Activated CD4-positive, CD25-positive, alpha-beta regulatory T cell treated with anti-CD3 and anti-CD28 coated beads, Interleukin-2, amount 50 U/mL, for 24 hours (primary cell): ENCODE measurements around the gene STX8.

Experiments used
- ATAC-seq, 2 donors: fragments of 150-1000 bp; cut with Tn5 transposase; one replicate each; pipeline ENCODE4 v1.10.0; 2021; ENCODE audit warnings: mild to moderate bottlenecking in 1 of 2, moderate library complexity in 1 of 2

STX8 gene

GRCh38 chr17:9435165-9435564 lies 140.5 kb downstream of the STX8 start:
- no peak for ATAC-seq

- no peak for ATAC-seq
Measured at GRCh38 chr17:9434642-9435057, 141.0 kb downstream of the STX8 start.

GRCh38 chr17:9432934-9433421 lies 142.6 kb downstream of the STX8 start:
- ATAC-seq = no peak

DNA sequence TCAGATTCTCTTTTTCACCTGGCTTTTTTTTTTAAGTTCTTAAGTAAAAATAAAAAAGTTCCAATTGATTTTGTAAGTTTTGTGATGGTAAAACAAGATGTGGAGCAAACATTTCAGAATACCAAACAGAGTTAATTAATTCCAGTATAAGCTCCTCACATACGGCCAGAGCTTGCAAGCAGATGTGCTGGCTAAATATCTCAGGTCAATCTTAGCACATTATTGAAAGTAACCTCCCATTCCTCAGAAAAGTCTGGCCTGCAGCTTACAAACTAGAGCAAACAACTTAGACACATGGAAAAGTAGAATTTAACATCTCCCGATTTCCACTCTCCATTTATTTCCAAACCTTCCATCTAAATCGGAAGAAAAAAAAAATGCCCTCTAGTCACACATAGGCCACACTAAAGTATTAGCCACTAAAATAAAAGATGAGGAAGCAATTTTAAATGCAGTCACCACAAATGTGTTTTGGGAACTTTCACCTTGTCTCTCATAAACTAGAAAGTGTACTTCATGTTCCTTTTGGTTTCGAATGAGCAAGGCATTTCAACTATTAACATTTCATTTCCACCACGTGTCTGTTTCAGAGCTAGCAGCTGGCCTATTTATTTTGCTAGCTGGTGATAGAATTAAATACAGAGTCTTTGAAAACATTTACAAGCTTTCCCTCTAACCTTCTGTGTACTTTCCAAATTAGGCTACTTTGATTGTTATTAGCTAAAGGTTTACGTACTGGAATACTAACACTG lies 143.3 kb downstream of the STX8 start:
- ATAC-seq = no peak

GRCh38 chr17:9431620-9432019 lies 144.0 kb downstream of the STX8 start:
- ATAC-seq = no peak

- ATAC-seq = no peak
Measured at GRCh38 chr17:9427465-9428315, 147.9 kb downstream of the STX8 start.

DNA sequence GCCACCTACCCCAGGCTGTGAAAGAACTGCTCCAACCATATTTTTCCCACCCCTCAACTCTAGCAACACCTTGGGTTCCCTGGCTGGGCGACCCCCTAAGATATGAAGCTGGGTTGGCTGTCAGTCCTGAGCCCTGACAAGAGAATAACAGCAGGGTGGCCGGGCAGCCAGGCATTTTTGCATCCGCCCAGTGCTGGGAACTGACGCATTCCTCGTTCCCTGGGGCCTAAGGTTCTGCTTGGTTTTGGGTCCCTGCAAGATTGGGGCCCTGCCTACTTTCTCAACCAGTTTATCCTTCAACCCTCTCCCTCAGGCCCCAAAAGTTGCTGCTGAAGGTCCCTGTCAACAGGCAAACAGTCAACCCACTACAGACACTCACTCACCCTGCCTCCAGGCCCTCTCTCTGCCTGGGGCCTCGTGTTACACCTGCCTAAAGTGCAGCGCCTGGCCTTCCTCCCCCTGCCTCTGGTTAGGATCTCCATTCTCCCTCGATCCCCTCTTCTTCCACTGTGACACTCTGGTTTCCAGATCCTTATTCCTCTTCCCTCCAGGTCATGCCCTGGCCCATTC lies 151.5 kb downstream of the STX8 start:
- ATAC-seq = no peak

DNA sequence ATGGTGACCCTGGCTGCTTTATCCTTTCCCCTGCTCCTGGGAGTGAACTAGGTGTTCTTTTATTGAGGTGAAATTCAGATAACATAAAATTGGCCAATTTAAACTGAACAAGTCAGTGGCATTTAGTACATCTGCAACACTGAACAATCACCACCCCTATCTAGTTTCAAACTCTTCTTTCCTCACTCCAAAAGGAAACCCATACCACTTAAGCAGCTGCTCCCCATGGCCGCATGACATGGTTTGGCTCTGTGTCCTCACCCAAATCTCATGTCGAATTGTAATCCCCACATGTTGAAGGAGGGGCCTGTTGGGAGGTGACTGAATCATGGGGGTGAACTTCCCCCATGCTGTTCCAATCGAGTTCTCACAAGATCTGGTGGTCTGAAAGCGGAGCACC lies 154.1 kb downstream of the STX8 start:
- ATAC-seq = no peak

DNA sequence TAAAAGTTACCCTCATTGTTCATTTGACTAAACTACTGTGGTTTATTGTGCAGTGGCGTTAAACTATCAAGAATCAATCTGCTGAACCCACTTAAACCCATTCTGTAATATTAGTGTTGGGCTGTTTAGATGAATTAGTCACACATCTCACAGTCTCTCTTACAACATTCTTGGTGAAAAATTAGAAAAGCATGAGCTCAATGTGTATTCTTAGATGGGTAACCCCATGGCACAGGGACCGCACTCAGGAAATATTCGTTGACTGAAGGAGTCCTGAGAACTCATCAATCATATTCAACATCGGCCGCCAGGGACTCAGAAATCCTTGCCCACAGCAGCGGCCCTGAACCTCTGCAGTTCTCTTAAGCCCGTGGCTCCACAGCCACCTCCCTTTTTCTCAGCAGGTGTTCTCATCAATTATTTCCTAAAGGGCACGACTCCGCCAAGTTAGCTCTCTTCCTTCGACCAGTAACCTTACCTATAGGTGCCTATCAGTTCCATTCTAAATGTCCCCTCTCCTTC lies 155.6 kb downstream of the STX8 start:
- ATAC-seq = no peak

GRCh38 chr17:9414471-9414870 lies 161.1 kb downstream of the STX8 start:
- ATAC-seq = no peak

- no peak for ATAC-seq
Measured at GRCh38 chr17:9410737-9411136, 164.9 kb downstream of the STX8 start.

GRCh38 chr17:9410301-9410700 lies 165.3 kb downstream of the STX8 start:
- ATAC-seq = no peak

DNA sequence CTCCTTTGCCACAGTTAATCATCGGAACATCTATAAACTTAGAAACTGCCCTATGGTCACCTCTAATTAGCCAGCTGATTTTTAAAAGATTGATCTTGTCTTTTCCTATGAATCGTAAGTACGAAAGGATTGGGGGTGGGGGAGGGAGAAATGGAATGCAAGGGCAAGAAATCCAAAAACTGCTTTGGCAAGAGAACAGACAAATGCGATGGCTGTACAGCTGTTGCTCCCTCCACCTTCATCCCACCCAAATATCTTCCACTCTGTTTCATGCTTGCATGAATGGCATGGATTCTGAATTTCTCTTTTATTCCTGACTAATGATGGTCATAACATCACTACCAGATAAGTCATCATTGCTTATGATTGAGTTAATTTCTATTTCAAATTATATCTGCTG lies 165.7 kb downstream of the STX8 start:
- ATAC-seq = no peak

DNA sequence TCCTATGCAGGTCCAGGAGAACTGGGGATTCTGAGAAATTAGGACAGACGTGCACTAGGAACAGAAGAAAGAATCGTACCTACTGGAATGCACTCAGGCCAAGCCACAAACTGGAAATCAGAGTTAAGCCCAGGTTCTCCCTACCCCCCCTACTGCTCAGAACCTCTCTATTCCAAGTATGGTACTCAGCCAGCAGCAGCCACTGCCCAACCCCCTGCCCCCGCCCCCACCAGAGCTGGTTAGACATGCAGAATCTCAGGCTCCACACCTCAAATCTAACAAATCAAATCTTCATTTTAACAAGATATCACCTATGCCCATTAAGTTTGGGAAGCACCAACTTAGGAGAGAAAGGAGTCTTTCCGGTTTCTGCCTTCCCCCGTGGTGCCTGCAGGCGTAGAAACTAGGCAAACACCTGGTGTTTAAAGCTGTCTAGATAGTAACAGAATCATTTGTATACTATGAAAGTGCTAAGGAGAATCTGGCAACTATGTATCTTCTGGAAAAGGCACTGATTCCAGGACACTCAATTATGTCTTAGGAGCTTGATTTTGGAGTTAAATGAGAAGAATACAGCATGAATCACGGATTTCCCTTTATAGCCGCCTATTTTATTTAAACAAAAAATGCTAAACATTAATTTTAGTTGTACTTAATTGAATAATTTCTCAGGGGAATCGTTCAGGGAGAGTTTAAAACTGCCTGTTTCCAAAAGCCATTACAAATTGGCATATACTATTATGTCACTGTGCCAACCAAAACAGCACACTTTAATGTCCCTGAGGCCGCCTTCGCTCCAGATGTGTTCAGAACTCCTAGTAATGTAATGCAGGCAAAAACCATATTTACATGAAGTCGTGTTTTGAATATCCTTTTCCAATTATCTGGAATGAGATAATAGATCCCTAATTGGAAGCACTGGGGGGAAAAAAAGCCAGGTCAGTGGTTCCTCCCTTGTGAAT lies 166.5 kb downstream of the STX8 start:
- no peak for ATAC-seq

- ATAC-seq = no peak
Measured at GRCh38 chr17:9408381-9408780, 167.2 kb downstream of the STX8 start.

DNA sequence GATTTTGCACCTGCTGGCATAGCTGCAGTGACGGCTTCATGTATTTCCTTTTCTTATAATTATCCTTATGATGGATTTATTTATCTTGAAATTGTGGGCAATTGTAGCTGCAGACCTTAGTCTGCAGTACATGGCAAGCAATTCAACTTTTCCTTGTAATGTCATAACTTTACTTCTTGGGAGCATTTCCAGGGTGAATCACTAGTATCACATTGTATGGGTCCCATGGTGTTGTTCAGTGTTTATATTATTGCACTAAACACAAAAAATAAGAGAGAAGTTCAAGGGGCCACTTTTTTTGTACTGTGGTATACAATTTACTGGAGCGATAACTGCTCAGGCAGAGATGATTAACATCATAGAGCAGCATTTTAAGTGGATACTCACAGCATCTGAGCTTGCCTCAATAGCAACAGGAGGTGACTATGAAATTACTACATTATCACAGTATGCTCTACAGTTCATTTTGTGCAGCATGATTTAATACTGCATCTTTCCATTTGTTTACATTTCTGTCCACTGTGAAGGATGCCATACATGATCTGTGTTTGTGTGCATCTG lies 169.5 kb downstream of the STX8 start:
- ATAC-seq = no peak

DNA sequence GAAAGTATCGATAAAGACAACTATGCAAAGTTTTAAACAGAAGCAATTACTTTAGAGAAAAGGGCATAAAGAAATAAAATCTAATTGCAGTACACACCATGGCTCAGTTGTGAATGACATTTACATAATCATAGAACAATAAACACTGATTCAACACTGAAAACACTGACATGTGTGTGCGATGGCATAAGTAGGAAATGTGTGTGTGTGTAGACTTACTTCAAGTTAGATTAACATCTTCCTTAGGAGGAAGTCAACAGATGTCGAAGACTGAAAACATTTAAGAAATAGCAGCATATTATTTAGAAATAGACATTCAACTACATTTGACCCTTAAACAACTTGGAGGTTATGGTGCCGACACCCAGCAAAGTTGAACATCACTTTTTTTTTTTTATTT lies 172.4 kb downstream of the STX8 start:
- ATAC-seq = no peak

DNA sequence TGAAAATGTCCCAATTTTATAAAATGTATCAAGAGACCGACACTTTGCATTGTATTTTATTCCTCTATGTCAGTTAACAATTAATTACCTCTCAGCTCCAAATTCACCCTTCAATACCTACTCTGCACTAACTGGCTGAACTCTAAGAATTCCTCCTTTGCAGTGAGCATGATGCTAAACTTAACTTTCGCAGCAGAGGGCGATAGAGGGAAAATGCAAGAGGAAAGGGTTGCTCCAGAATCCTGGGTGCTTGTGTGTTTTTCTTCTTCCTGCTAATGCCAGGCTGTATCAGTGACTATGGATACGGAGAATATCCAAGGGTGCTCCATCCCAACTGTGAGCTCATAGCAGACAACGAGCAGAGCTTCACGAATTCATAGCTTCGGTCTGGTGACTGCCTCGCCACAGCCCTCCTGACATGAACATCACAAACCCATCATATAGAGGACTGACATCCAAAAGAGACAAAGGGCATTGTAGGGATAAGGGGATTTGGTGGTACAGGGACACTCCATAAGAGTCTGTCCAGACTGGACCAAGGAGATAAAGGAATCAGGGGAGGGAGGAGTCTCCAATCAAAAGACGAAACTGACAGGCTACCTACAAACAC lies 172.9 kb downstream of the STX8 start:
- ATAC-seq = no peak

DNA sequence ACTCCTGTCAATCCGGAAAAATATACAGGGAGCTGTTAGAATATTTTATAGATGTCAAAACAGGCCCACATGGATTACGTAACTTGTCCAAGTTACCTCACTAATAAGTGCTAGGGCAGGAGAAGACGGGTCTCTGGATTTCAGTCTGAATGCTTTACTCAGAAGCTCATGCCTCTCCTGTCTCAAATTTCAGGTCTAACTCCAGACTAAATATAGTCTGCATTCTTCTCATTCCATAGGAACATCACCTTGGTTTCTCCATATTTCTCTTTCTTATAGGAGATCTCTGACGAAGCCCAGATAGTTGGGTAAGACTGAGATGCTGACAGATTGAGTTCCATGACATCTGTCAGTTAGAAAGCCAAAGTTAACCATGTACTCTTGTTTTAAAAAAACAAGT lies 174.2 kb downstream of the STX8 start:
- no peak for ATAC-seq

DNA sequence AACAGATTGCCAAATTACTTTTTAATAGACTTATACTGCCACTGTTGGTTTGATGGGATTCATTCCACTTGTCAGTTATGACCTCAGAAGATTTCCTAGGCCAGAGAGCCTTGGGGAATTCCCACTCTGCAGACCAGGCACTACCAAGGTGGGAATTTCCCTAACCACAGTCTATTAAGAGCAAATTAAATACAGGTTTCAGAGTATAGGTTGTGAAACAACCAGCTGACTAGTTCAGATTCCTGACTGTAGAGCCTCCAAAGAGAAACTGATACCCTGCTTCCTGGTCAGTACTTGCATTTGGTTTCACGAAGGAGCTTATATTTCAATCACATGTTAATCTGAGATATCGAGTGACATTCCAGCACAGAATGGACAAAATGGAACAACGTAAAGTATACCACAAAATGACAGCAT lies 186.5 kb downstream of the STX8 start:
- peak; percentile 75 to 84 for ATAC-seq

DNA sequence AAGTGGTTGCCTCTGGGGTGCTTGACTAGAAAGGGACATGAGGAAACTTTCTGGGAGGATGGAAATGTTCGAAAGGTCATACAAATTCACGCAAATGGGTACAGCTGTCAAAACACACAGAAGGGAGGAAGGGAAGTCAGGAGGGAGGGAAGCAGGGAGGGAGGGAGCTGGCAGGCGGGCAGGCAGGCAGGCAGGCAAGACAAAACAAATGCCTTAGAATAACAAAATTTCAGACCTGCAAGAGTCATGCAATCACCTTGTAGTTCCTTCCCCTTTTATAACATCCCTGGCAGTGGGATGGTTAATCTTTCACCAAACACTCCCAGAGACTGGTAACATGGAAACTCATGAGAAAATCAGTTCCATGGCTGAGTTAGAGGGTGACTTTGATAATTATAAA lies 189.2 kb downstream of the STX8 start:
- no peak for ATAC-seq
